OCI-LY1 (cell line): Measurements from ENCODE around the gene USP49.

Experiments used
- CTCF ChIP-seq: fragments of 200-600 bp; sonication (generic), shearing (Covaris generic); IDR thresholded peaks from 2 replicates; pipeline ENCODE4 v1.5.1; 2017; ENCODE audit warnings: mild to moderate bottlenecking, antibody characterized with exemption, low read length, moderate library complexity, mixed read lengths
- EZH2 ChIP-seq: fragments of 200-600 bp; sonication (generic), shearing (Covaris generic); IDR thresholded peaks from 2 replicates; pipeline ENCODE4 v1.8.0; 2017; ENCODE audit warnings: borderline replicate concordance, mixed run types, mild to moderate bottlenecking, antibody characterized with exemption, low read length, moderate library complexity, mixed read lengths

- TF ChIP-seq CTCF (no peak), EZH2 (no peak)
Observed at GRCh38 chr6:41927253-41927652, 32.1 kb upstream of the USP49 start.
